ENCODE measurements around the gene KMT2B.

KMT2B gene

DNA sequence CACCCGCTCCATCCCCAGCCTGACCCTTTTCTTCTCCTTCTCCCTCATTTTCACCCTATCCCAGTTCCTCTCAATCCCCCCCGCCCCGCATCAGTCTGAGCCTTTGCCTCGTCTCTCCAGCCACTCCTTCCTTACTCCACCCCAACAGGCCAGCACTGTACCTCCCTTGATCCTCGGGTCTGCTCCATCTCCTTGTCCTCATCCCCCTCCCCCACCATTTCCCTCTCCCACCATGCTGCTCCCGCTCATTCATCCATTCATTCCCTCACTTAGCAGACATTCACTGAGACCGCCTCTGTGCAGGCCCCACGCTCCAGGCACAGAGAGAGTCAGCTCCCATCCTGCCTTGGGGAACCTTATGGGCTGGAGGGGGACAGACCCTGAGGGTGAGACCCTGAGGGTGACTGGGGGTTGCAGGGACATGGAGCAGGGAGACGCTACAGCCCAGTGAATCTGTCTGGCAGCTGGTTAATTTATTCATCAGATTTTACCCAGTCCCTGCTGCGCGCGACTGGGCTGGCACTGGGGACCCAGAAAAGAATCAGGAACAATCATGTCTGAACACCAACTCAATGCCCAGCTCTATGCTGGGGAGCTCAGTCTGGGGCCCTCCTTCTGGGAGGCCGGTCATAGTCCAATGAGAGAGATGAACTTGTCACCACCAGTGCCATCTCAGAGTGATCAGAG, 58.4 kb downstream of the KMT2B start:
- Histone ChIP-seq H3K4me3 (replicated peaks; ENCODE audit: low read depth, low read length) (peak overlapping the region; percentile 83), H3K27me3 (replicated peaks; ENCODE audit: control insufficient read depth, insufficient read depth, low read length) (no peaks in the 10 kb centered on the region), H3K36me3 (ENCODE audit: control insufficient read depth, insufficient read depth, low read length) (no peaks in the 10 kb centered on the region; the same call in 1 of the 2 replicates)
- TF ChIP-seq, protein P1, sequence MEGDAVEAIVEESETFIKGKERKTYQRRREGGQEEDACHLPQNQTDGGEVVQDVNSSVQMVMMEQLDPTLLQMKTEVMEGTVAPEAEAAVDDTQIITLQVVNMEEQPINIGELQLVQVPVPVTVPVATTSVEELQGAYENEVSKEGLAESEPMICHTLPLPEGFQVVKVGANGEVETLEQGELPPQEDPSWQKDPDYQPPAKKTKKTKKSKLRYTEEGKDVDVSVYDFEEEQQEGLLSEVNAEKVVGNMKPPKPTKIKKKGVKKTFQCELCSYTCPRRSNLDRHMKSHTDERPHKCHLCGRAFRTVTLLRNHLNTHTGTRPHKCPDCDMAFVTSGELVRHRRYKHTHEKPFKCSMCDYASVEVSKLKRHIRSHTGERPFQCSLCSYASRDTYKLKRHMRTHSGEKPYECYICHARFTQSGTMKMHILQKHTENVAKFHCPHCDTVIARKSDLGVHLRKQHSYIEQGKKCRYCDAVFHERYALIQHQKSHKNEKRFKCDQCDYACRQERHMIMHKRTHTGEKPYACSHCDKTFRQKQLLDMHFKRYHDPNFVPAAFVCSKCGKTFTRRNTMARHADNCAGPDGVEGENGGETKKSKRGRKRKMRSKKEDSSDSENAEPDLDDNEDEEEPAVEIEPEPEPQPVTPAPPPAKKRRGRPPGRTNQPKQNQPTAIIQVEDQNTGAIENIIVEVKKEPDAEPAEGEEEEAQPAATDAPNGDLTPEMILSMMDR (IDR thresholded peaks at IDR 0.05; ENCODE audit: insufficient read depth, low read length, poor library complexity, severe bottlenecking), result no peak
- DNase-seq (ENCODE audit: extremely low read depth, insufficient read length), result no peak

DNA sequence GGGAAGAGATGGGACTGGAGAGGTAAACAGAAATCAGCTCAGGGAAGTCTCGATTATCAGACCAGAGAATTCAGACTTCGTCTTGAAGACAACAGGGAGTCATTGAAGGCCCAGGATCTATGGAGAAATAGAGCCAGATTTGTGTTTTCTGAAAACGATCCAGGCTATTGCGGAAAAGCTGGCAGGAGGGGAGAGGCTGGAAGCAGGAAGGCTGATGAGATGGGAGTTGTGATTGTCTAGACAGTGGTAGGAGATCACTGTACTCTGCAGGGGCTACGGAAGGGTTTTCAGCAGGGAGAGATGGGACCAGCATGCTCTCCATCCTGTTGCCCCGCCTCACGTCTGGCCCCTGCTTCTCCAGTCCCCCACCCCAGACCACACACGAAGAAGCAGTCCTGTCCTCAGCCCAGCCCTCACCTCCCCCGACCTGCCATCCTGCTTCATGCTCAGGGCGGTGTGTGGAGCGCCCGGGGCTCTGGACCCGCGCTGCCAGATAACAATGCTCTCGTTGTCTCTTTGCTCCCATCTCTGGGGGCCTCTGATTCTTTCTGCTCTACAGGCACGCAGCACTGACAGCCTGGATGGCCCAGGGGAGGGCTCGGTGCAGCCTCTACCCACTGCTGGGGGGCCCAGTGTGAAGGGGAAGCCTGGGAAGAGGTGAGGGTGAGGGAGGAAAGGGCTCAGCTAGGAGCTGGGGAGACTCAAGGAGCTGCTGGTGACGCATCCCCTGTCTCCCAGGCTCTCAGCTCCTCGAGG, 59.5 kb downstream of the KMT2B start:
- no peak for DNase-seq (ENCODE audit: extremely low read depth, insufficient read length)
- no peaks in the 10 kb centered on the region for H3K27me3 ChIP-seq (replicated peaks; ENCODE audit: control insufficient read depth, insufficient read depth, low read length)
- H3K36me3 ChIP-seq (ENCODE audit: control insufficient read depth, insufficient read depth, low read length), result no peaks in the 10 kb centered on the region; the same call in 1 of the 2 replicates
- H3K4me3 ChIP-seq (replicated peaks; ENCODE audit: low read depth, low read length), result no peak overlapping the region
- TF ChIP-seq, protein P1 (IDR thresholded peaks at IDR 0.05; ENCODE audit: insufficient read depth, low read length, poor library complexity, severe bottlenecking), result no peak

DNA sequence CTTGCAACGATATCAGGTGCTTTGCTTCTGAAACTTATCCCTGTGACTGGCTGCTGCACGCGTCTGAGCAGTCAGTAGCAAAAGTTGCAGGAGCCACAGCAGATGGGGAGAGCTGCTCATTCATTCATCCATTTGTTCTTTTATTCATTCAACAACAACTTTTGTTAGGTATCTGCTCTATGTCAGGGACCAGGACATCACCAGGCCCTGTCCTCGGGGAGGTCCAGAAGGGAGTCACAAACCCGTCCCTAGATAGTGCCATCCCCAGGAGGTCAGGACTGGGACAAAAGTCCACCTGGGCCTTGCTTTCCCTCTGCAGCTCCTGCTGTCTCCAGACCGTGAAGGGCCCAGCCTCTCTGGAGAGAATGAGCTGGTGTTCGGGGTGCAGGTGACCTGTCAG, 60.2 kb downstream of the KMT2B start:
- Histone ChIP-seq H3K4me3 (replicated peaks; ENCODE audit: low read depth, low read length) (no peak overlapping the region), H3K36me3 (ENCODE audit: control insufficient read depth, insufficient read depth, low read length) (no peaks in the 10 kb centered on the region; the same call in 1 of the 2 replicates), H3K27me3 (replicated peaks; ENCODE audit: control insufficient read depth, insufficient read depth, low read length) (no peaks in the 10 kb centered on the region)
- DNase-seq (ENCODE audit: extremely low read depth, insufficient read length), result no peak
- TF ChIP-seq, protein P1 (IDR thresholded peaks at IDR 0.05; ENCODE audit: insufficient read depth, low read length, poor library complexity, severe bottlenecking), result no peak

DNA sequence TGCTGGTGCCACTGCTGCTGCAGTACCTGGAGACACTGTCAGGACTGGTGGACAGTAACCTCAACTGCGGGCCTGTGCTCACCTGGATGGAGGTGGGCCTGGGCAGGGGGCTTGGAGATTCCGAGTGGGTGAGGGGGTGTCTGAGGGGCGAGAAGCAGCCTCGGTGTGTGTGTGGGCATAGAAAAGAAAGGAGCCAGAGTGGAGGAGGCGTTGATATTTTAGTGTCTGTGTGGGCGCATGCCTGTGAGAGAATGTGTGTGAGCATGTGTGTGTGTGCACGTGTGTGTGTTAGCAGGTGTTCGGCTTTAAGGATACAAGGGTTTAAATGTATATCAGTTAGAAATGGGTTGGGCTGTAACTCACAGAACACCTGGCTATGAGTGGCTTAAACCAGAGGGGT, 61.2 kb downstream of the KMT2B start:
- DNase-seq (ENCODE audit: extremely low read depth, insufficient read length), result no peak
- no peak overlapping the region for H3K4me3 ChIP-seq (replicated peaks; ENCODE audit: low read depth, low read length)
- TF ChIP-seq, protein P1 (IDR thresholded peaks at IDR 0.05; ENCODE audit: insufficient read depth, low read length, poor library complexity, severe bottlenecking), result no peak
- no peaks in the 10 kb centered on the region for H3K27me3 ChIP-seq (replicated peaks; ENCODE audit: control insufficient read depth, insufficient read depth, low read length)
- H3K36me3 ChIP-seq (ENCODE audit: control insufficient read depth, insufficient read depth, low read length), result no peaks in the 10 kb centered on the region; the same call in 1 of the 2 replicates

DNA sequence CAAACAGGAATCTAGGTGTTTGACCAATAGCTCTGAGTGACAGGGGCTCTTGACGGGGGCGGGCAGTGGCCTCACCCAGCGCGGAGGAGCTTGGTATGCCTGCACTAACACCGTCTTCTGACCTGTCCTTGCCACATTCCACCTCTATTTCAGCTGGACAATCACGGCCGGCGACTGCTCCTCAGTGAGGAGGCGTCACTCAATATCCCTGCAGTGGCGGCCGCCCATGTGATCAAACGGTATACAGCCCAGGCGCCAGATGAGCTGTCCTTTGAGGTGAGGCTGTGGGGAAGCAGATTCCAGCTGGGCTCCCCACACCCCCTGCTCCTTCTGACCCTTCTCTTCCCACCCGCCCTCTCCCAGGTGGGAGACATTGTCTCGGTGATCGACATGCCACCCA, 62.3 kb downstream of the KMT2B start:
- DNase-seq (ENCODE audit: extremely low read depth, insufficient read length), result no peak
- TF ChIP-seq, protein P1 (IDR thresholded peaks at IDR 0.05; ENCODE audit: insufficient read depth, low read length, poor library complexity, severe bottlenecking), result no peak
- H3K27me3 ChIP-seq (replicated peaks; ENCODE audit: control insufficient read depth, insufficient read depth, low read length), result no peaks in the 10 kb centered on the region
- H3K4me3 ChIP-seq (replicated peaks; ENCODE audit: low read depth, low read length), result no peak overlapping the region
- no peaks in the 10 kb centered on the region; the same call in 1 of the 2 replicates for H3K36me3 ChIP-seq (ENCODE audit: control insufficient read depth, insufficient read depth, low read length)
